Activated naive CD4-positive, alpha-beta T cell treated with anti-CD3 and anti-CD28 coated beads for 36 hours (primary cell): ENCODE measurements around the gene CHN1. TPM values are rescaled to one million over a fixed set of nuclear protein-coding genes. Genes with fewer than 3 reads are reported as not detected.
A peak's percentile ranks its signal among the peaks of the same experiment; 100 is the strongest.

ENCODE experiments used
- CTCF ChIA-PET: fragments of 350-600 bp; sonication (Branson Sonifier 250); formaldehyde crosslinking; loops from one replicate; lab custom pipeline; 2021; ENCODE audit warnings: antibody characterized with exemption; lab: Charles Lee
- DNase-seq: peaks from one replicate; pipeline ENCODE4 v3.0.0-alpha.2; 2020
- H3K27ac Mint-ChIP-seq: one replicate; pipeline ENCODE4 v1.8.0; 2021; ENCODE audit warnings: mild to moderate bottlenecking, mixed read lengths
- H3K27me3 Mint-ChIP-seq: one replicate; pipeline ENCODE4 v1.8.0; 2021; ENCODE audit warnings: low read depth, mixed read lengths
- H3K36me3 Mint-ChIP-seq: one replicate; pipeline ENCODE4 v1.8.0; 2021; ENCODE audit warnings: low read depth, mixed read lengths
- H3K4me1 Mint-ChIP-seq: one replicate; pipeline ENCODE4 v1.8.0; 2021; ENCODE audit warnings: low read depth, mixed read lengths
- H3K4me3 Mint-ChIP-seq: one replicate; pipeline ENCODE4 v1.8.0; 2021; ENCODE audit warnings: mild to moderate bottlenecking, moderate library complexity, mixed read lengths
- H3K9me3 Mint-ChIP-seq: one replicate; pipeline ENCODE4 v1.8.0; 2021; ENCODE audit warnings: mixed read lengths
- intact Hi-C: fragments of 100-400 bp; cut with micrococcal nuclease; formaldehyde crosslinking; loops from one replicate; pipeline ENCODE4 v1.15.1; 2023
- total RNA-seq, 2 experiments: library from RNA; stranded (reverse); gene quantifications; one replicate each; pipeline ENCODE4 v1.2.3, GENCODE V29; 2021

The CHN1 gene
- total RNA-seq, 2 experiments from 2014 or later = 2.1 to 3.3 TPM

DNA sequence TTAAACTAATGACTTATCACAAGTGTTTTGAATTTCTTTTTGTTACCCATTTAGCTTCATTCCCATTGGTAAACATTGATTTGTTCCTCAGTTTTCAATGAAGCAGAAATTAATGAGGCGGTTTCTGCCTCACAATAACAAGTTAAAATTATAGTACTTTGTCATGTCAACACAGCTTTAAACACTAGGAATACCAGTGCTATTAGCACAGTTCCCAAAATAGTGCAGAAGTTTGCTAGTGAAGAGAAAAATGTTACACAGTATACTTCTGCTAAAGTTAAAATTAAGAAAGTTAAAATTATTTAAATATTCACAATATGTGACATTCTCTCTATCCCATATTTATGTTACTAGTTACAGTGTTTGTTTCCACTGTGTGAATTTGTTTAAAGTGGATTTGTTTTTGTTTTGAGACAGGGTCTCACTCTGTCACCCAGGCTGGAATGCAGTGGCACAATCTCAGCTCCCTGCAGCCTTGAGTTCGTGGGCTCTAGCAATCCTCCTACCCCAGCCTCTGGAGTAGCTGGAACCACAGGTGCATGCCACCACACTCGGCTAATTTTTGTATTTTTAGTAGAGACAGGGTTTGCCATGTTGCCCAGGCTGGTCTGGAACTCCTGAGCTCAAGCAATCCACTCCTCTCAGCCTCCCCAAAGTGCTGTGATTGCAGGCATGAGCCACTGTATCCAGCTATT lies 3.8 kb upstream of the CHN1 start:
- intact Hi-C loops = loop anchor here (5.0 kb wide), 1 partner anchor 312 kb away; no protein-coding TSS in a partner anchor
- no peak for DNase-seq
- no peak overlapping the region for H3K4me3 Mint-ChIP-seq
- H3K36me3 Mint-ChIP-seq = no peaks in the 10 kb centered on the region
- H3K9me3 Mint-ChIP-seq = no peaks in the 10 kb centered on the region
- CTCF ChIA-PET = interaction anchor here (0.6 to 1.9 kb wide), 3 partner anchors 21 to 264 kb away, joined by 3 to 8 read pairs (median 3); no protein-coding TSS in a partner anchor
- H3K27ac Mint-ChIP-seq = no peak overlapping the region
- H3K4me1 Mint-ChIP-seq = peaks cover 11% of the 10 kb centered on the region
- H3K27me3 Mint-ChIP-seq = peaks cover 32% of the 10 kb centered on the region

DNA sequence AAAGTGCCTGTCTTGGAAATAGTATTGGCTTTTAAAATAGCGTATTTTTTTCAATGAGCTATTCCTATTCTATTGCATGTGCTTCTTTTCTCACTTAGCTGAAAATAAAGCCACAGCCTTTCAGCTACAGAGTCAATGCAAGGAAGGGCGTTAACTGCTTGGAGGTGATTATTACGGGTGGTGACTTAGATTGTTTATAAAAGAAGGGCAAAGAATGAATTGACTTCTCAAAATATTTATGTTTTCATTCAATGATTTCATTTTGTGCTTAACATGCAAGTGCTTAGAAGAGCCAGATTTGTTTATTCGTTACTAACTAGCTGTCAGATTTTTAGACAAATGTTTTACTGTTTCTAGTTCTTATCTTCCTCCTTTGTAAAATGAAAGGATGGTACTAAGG lies 2.8 kb upstream of the CHN1 start:
- H3K36me3 Mint-ChIP-seq = no peaks in the 10 kb centered on the region
- peaks cover 38% of the 10 kb centered on the region for H3K27me3 Mint-ChIP-seq
- CTCF ChIA-PET = interaction anchor here (0.5 to 2.0 kb wide), 6 partner anchors 24 to 408 kb away, joined by 3 to 8 read pairs (median 4); no protein-coding TSS in a partner anchor
- intact Hi-C loops = loop anchor here (5.0 kb wide), 1 partner anchor 311 kb away; no protein-coding TSS in a partner anchor
- H3K27ac Mint-ChIP-seq = no peak overlapping the region
- no peaks in the 10 kb centered on the region for H3K9me3 Mint-ChIP-seq
- DNase-seq = no peak
- H3K4me1 Mint-ChIP-seq = peaks cover 11% of the 10 kb centered on the region
- H3K4me3 Mint-ChIP-seq = no peak overlapping the region

DNA sequence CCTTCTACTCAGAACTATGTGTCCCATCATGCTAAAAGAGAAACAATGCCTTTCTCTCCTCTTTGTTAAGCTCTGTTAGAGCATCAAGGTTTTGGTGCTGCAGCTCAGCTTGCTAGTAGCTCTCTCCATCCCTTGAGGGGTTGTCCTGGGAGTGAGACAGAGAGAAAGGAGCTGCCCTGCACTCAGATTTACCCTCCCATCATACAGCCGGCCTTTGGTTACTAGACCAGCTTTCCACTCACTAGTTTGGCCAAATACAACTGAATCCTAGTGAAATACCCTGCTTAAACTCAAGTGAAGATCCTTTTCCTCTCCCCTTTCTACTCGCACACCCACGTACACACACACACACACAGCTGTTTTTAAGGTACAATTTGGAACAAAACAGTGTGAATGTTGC lies 2.3 kb upstream of the CHN1 start:
- Mint-ChIP-seq H3K4me1 (peaks cover 11% of the 10 kb centered on the region), H3K4me3 (no peak overlapping the region), H3K27ac (no peak overlapping the region), H3K36me3 (no peaks in the 10 kb centered on the region), H3K9me3 (no peaks in the 10 kb centered on the region), H3K27me3 (peaks cover 43% of the 10 kb centered on the region)
- DNase-seq = no peak
- CTCF ChIA-PET = interaction anchor here (0.6 to 2.0 kb wide), 5 partner anchors 23 to 310 kb away, joined by 3 to 8 read pairs (median 4); no protein-coding TSS in a partner anchor
- intact Hi-C loops = loop anchor here (5.0 kb wide), 1 partner anchor 310 kb away; no protein-coding TSS in a partner anchor

DNA sequence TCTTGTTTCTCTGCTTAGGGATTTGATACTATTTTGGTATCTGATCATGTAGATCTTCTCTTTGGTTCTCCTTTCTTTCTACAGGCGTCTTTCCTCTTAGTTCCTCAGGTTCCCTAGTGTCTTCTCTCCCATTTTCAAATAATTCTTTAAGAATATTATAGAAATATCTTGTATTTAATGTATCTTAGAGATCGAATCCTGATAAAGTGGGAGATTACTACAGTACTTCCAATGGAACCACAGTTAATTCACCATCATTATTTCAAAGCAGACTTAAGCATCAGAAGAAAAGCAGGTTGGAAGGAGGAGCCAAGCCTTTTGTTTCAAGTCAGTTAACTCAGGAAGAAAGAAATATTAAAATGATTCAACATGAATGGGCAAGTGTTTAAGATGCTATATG lies 1.1 kb upstream of the CHN1 start:
- peak overlapping the region; percentile 71 for H3K4me3 Mint-ChIP-seq
- peaks cover 48% of the 10 kb centered on the region for H3K27me3 Mint-ChIP-seq
- no peaks in the 10 kb centered on the region for H3K9me3 Mint-ChIP-seq
- no peak overlapping the region for H3K27ac Mint-ChIP-seq
- intact Hi-C loops = loop anchor here (5.0 kb wide), 1 partner anchor 309 kb away; no protein-coding TSS in a partner anchor
- DNase-seq = no peak
- H3K4me1 Mint-ChIP-seq = peaks cover 11% of the 10 kb centered on the region
- H3K36me3 Mint-ChIP-seq = no peaks in the 10 kb centered on the region
- CTCF ChIA-PET = interaction anchor here (1.2 to 2.0 kb wide), 3 partner anchors 235 to 309 kb away, joined by 5 to 9 read pairs (median 7); no protein-coding TSS in a partner anchor

DNA sequence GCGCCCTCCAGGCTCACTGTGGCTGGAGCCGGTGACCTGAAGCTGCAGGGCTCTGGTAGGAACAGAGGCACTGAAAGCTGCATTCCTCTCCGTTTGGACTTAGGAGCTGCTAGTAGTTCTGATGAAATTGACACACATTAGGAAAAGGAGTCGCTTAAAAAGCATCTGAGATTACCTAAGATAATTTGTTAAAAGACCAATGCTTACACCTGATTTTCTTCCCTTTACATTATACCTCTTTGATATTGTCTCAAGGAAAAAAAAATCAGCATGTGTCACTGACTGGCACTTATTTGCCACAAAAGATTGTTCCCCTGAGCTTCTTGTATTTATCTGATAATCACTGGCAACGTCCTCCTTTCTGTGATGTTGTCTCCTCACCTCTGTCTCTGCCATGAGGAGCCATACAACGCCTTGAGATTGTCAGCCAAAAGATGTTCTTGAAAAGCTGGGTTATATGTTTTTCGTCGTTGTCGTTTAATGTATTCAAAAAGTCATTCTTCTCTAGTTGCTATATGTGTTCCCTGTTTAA lies 618 bp upstream of the CHN1 start:
- H3K36me3 Mint-ChIP-seq = no peaks in the 10 kb centered on the region
- H3K4me1 Mint-ChIP-seq = peaks cover 11% of the 10 kb centered on the region
- no peak overlapping the region for H3K27ac Mint-ChIP-seq
- peaks cover 53% of the 10 kb centered on the region for H3K27me3 Mint-ChIP-seq
- CTCF ChIA-PET = interaction anchor here (0.6 to 1.7 kb wide), 8 partner anchors 14 to 309 kb away, joined by 3 to 9 read pairs (median 4); no protein-coding TSS in a partner anchor
- peak overlapping the region; percentile 71 for H3K4me3 Mint-ChIP-seq
- H3K9me3 Mint-ChIP-seq = no peaks in the 10 kb centered on the region
- intact Hi-C loops = loop anchor here (1.0 to 5.0 kb wide), 2 partner anchors 256 to 308 kb away; no protein-coding TSS in a partner anchor
- DNase-seq = no peak

DNA sequence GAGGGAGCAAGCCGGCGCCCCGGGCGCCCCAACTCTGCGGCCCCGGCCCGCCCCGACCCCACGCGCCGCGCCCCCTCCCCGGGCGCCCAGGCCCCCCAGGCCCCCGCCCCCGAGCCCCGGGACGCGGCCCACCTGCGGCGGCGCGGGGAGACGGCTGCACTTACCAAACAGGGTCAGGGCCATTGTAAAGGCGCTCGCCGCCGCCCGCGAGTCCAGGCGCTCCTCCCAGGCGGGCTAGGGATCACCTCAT lies 526 bp downstream of the CHN1 start:
- Mint-ChIP-seq H3K27ac (no peak overlapping the region), H3K27me3 (peaks cover 60% of the 10 kb centered on the region), H3K4me3 (peak overlapping the region; percentile 83), H3K36me3 (no peaks in the 10 kb centered on the region), H3K9me3 (no peaks in the 10 kb centered on the region), H3K4me1 (peaks cover 11% of the 10 kb centered on the region)
- intact Hi-C loops = no loop called here
- DNase-seq = no peak
- CTCF ChIA-PET = interaction anchor here (1.2 to 1.7 kb wide), 6 partner anchors 13 to 305 kb away, joined by 3 to 9 read pairs (median 4); no protein-coding TSS in a partner anchor

DNA sequence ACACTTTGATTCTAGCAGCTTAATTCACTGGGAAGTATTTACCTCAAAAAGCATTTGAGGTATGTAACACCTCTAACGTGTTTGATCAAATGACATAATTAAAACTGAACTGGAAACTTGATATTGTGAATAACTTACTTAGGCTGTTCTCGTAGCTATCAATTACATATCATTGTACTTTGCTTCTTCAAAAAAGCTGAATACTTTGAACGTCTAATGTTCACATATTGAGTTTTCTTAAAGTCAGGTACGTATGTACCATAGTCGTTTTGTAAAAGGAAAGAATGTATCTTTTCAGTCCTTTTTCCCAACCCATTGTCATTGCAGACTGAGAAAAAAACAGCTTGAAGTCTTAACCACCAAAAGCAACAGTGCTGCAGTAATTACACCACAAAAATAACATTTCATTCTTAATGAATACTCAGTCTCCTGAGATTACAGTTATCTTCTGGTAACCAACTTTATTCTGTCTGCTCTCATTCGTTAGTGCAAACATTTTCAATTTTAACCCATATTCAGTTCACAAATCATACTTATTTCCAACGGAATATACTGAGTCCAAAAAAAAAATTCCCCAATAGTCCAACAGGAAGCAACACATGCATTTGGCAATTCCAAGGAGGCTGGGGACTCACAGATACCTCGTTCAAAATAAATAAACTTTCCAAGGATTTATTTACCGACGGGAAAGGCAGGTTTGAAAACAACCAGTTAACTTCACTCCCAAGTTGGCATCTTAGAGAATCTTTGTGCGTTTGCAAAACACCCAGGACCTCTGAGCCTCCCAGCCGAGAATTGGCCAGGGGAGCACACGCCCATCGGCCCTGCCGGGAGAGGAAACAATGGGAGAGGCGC lies 1.1 kb downstream of the CHN1 start:
- Mint-ChIP-seq H3K4me3 (peak overlapping the region; percentile 83), H3K27ac (no peak overlapping the region)

DNA sequence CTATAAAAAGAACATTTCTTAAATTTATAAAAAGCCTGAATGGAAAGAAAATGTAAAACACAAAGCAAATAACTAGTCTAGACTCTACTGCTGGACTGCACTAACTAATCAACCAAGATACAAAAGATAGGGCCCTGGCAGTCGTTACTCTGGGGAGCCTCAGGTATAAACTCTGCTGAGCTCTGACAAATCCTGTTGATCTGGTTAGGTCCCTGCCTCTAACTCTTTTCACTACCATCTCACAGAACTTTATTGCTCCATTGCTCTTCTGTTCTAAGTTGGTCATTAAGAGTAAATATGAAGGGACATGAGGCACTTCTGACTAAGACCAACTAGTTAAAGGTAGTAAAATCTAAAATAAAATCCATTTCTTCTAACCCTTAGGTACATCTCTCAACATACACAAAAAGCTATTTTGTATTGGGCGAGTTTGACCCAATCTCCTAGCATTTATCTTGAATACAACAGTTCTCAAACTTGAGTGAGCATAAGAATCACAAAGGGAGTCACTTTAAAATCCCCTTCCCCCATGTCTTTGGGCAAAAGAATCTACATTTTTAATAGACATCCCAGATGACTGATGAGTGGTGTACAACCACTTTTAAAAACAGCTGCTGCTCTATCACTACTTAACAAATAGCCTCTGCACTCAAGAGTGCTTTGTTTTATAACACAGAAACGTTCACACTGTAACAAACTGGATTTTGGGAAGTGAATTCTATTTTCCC lies 2.5 kb downstream of the CHN1 start:
- H3K4me1 Mint-ChIP-seq = peaks cover 11% of the 10 kb centered on the region
- CTCF ChIA-PET = interaction anchor here (0.8 to 1.2 kb wide), 2 partner anchors 13 to 305 kb away, joined by 3 read pairs; no protein-coding TSS in a partner anchor
- no peaks in the 10 kb centered on the region for H3K36me3 Mint-ChIP-seq
- H3K4me3 Mint-ChIP-seq = no peak overlapping the region
- H3K27ac Mint-ChIP-seq = no peak overlapping the region
- peaks cover 56% of the 10 kb centered on the region for H3K27me3 Mint-ChIP-seq
- DNase-seq = no peak
- intact Hi-C loops = no loop called here
- no peaks in the 10 kb centered on the region for H3K9me3 Mint-ChIP-seq

More for the DNA sequence above, 1.1 kb downstream of the CHN1 start:
- no peak for DNase-seq
- intact Hi-C loops = no loop called here
- Mint-ChIP-seq H3K27me3 (peaks cover 60% of the 10 kb centered on the region), H3K9me3 (no peaks in the 10 kb centered on the region), H3K4me1 (peaks cover 11% of the 10 kb centered on the region), H3K36me3 (no peaks in the 10 kb centered on the region)
- CTCF ChIA-PET = interaction anchor here (1.2 to 1.7 kb wide), 3 partner anchors 233 to 305 kb away, joined by 3 to 9 read pairs (median 9); no protein-coding TSS in a partner anchor

DNA sequence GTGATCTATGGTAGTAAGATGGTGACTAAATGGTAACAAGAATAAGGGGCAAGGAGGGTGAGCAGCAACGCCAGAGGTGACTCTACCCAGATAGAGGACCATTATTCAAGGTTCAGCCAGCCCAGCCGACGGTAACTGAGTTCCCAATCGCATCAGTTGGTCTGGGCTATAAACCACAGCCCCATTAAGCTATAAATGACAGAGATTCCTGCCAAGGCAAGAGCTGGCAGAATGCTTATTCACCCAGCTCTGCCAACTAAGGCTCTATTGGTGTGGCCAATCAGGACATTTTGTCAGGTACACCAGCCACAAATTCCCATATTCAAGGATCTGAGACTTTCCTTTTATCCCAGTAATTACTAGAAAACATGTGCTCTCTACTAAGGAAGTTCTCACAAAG lies 3.6 kb downstream of the CHN1 start:
- CTCF ChIA-PET = interaction anchor here (0.5 to 1.2 kb wide), 5 partner anchors 12 to 464 kb away, joined by 3 to 4 read pairs (median 3); no protein-coding TSS in a partner anchor
- Mint-ChIP-seq H3K4me3 (no peak overlapping the region), H3K27ac (no peak overlapping the region), H3K4me1 (peaks cover 11% of the 10 kb centered on the region), H3K36me3 (no peaks in the 10 kb centered on the region), H3K9me3 (no peaks in the 10 kb centered on the region), H3K27me3 (peaks cover 53% of the 10 kb centered on the region)
- intact Hi-C loops = no loop called here
- DNase-seq = no peak

DNA sequence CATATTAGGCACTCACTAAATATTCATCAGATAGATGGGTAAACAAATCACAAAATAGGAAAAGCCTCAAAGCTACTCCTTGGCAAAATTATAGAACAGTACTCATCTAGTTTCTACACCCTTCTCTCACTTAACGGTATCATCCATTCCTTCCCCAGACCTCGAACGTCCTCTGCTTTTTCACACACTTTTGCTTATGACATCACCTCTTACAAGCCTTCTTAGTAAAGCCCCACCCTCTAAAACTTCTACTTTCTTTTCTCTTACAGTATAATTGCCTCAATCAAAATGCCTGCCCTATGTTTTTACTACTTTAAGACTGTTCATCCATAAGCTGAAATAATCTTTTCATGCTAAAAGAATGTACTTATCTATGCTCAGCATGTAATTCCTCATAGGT lies 8.1 kb downstream of the CHN1 start:
- no peaks in the 10 kb centered on the region for H3K4me1 Mint-ChIP-seq
- H3K27me3 Mint-ChIP-seq = peaks cover 34% of the 10 kb centered on the region
- DNase-seq = no peak
- CTCF ChIA-PET = interaction anchor here (0.6 kb wide), 1 partner anchor 300 kb away, joined by 3 read pairs; no protein-coding TSS in a partner anchor
- no peak overlapping the region for H3K4me3 Mint-ChIP-seq
- intact Hi-C loops = no loop called here
- no peaks in the 10 kb centered on the region for H3K36me3 Mint-ChIP-seq
- H3K9me3 Mint-ChIP-seq = no peaks in the 10 kb centered on the region
- no peak overlapping the region for H3K27ac Mint-ChIP-seq

DNA sequence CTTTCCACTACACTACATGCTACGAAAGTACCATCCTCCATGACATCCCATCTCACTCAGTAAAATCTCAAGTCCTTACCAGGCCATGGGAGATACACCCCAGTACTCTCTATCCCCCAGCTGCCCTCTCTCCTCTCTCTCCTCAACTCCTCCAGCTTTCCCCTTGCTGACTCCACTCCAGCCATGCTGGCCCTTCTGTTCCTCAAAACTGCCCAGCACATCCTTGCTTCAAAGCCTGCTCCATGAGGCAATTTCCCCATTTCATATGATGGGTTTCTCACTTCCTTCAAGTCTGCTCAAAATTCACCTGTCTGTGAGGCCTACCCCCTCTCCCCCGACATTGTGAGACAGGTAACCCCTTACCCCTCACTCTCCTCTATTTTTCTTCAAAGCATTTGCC lies 8.6 kb downstream of the CHN1 start:
- DNase-seq = no peak
- no peaks in the 10 kb centered on the region for H3K9me3 Mint-ChIP-seq
- intact Hi-C loops = no loop called here
- H3K36me3 Mint-ChIP-seq = no peaks in the 10 kb centered on the region
- CTCF ChIA-PET = no interaction called here
- H3K27ac Mint-ChIP-seq = no peak overlapping the region
- H3K4me3 Mint-ChIP-seq = no peak overlapping the region
- peaks cover 29% of the 10 kb centered on the region for H3K27me3 Mint-ChIP-seq
- no peaks in the 10 kb centered on the region for H3K4me1 Mint-ChIP-seq
